Upper lobe of left lung (tissue), 4 donors: ENCODE data around the gene SKIL.

Source experiments
- CTCF ChIP-seq, 6 experiments: fragments of 450-650 bp in 4 of 6; fragments of 200-600 bp in 2 of 6; sonication (generic) in 2 of 6; IDR thresholded peaks; one replicate each; pipeline ENCODE4 v1.5.1; 2016 to 2019; ENCODE audit warnings: antibody characterized with exemption in 6 of 6
- POLR2A ChIP-seq, 4 donors: fragments of 450-650 bp; IDR thresholded peaks; one replicate each; pipeline ENCODE4 v1.5.1; 2016 to 2017; ENCODE audit warnings: antibody characterized with exemption in 4 of 4, mild to moderate bottlenecking in 2 of 4

DNA sequence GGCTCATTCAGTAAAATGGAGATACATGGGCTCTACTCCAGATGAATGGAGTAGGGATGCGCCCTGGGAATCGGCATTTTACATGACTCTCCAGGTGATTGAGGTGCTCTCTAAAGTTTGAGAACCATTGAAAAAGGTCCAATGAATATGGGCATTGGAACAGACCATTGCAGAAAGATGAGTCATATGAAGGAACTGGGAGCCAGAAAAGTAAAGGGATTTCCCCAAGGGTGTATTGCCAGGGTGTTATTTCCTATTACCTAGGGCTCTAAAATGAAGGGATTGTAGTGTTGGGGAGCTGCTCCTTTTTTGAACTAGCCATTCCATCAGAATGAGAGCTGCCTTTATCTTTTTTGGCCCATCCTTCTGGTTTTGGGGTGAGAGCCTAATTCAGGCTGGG, 82.8 kb downstream of the SKIL start:
- TF ChIP-seq CTCF (IDR thresholded peaks at IDR 0.05) (no peak), POLR2A (IDR thresholded peaks at IDR 0.05) (no peak)
